HepG2 (cell line): ENCODE results near the gene C5orf47. TPM values are rescaled to one million over a fixed set of nuclear protein-coding genes. Genes with fewer than 3 reads are reported as not detected.

Experiments used
- BORCS8-MEF2B ChIP-seq: sonication (generic); formaldehyde crosslinking; IDR thresholded peaks from 2 replicates; pipeline ENCODE4 v1.8.0; 2022; ENCODE audit warnings: mild to moderate bottlenecking, missing genetic modification reagents
- FOXC1 ChIP-seq: sonication (generic); formaldehyde crosslinking; IDR thresholded peaks from 2 replicates; pipeline ENCODE4 v1.8.0; 2022; ENCODE audit warnings: mild to moderate bottlenecking, missing genetic modification reagents, borderline replicate concordance
- KAT8 ChIP-seq: IDR thresholded peaks from 2 replicates; pipeline ENCODE4 v1.6.1; 2016; ENCODE audit warnings: missing genetic modification reagents, missing compliant biosample characterization
- MED1 ChIP-seq: sonication (generic); formaldehyde crosslinking; IDR thresholded peaks from 2 replicates; pipeline ENCODE4 v1.4.0; 2020; ENCODE audit warnings: missing genetic modification reagents
- MIER2 ChIP-seq: IDR thresholded peaks from 2 replicates; pipeline ENCODE4 v1.6.1; 2016; ENCODE audit warnings: missing biosample characterization, missing genetic modification reagents
- RXRA ChIP-seq: sonication (generic); formaldehyde crosslinking; IDR thresholded peaks from 2 replicates; pipeline ENCODE4 v1.5.1; 2020; ENCODE audit warnings: missing genetic modification reagents
- ZBTB33 ChIP-seq: sonication (generic); formaldehyde crosslinking; IDR thresholded peaks from 2 replicates; pipeline ENCODE4 v1.4.0; 2020; ENCODE audit warnings: missing genetic modification reagents
- ZNF292 ChIP-seq: sonication (generic); formaldehyde crosslinking; IDR thresholded peaks from 2 replicates; pipeline ENCODE4 v1.8.1; 2022; ENCODE audit warnings: mild to moderate bottlenecking, low read depth, missing genetic modification reagents, borderline replicate concordance
- polyA plus RNA-seq, 8 experiments: library from polyadenylated mRNA; depleted of rRNA in 3 of 8; stranded (reverse) in 7 of 8; unstranded in 1 of 8; fragments of >200 nt; fragmentation: Illumina TruSeq in 4 of 8; extraction: Trizol in 4 of 8; gene quantifications; 2 replicates each; pipeline versions ENCODE4 v1.2.1 to v1.2.3, GENCODE V29; 2011 to 2016; ENCODE audit warnings: low read depth in 4 of 8, missing spikeins in 1 of 8, mixed read lengths in 1 of 8; ENCODE audit not compliant: insufficient read depth in 1 of 8
- total RNA-seq, 5 experiments: library from RNA; depleted of rRNA; stranded (reverse); fragments of >200 nt; fragmentation: Illumina TruSeq; extraction: Trizol; gene quantifications; 2 replicates each; pipeline ENCODE4 v1.2.3, GENCODE V29; 2016; ENCODE audit warnings: low read depth in 1 of 5
- TF ChIP-seq, protein P1 (sequence below): IDR thresholded peaks from 2 replicates; pipeline ENCODE4 v1.4.0; 2020; ENCODE audit warnings: mild to moderate bottlenecking, missing genetic modification reagents

The C5orf47 gene
- total and polyA plus RNA-seq, 2 of the 13 experiments (the other 11 are each of a cell fraction or from before 2014, with no cell fraction given), result not detected

DNA sequence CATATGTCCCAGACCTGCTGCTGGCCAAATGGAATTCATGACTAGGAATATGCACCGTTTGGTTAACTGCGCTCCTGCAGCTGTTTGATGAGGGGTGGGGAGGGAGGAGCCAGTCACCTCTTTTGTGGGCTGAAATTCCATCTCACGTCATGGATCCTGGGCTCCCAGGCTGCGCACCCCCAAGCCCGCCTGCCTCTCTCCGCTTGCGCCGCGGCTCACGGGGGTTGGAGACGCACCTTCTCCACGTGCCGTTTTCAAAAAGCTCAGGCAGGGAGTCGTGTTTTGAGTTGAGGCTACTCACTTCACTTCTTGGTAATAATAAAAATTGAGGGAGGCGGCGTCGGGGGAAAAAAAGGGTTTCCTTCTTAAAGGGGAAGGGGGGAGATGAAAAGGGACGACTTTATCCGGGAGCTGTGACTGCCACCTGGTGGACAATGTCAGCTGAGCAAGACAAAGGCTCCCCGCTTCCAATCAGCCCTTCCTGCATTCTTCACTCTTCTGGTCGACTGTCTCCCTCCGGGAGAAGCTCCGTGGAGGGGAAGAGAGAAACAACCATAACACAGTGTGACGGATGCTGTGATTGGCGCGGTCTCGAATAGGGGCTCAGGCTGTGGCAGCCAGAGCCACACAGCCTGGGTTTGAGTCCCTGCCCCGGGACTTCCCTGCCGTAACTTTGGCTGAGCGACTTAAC, 15.9 kb upstream of the C5orf47 start (continued):
- TF ChIP-seq ZBTB33 (CRISPR knock-in tag) (0 out of 2 replicates have a peak, but pooled peaks have one; percentile 5), BORCS8-MEF2B (0 out of 2 replicates have a peak, but pooled peaks have one; percentile 13), MIER2 (CRISPR knock-in tag) (peak; percentile 42; the same call in 1 of the 2 replicates), FOXC1 (CRISPR knock-in tag) (peak; percentile 56; the same call in 1 of the 2 replicates), ZNF292 (CRISPR knock-in tag) (peak; percentile 10; the same call in 1 of the 2 replicates), MED1 (CRISPR knock-in tag) (peak; percentile 48; the same call in 1 of the 2 replicates), KAT8 (CRISPR knock-in tag) (peak; percentile 30; the same call in 1 of the 2 replicates), RXRA (0 out of 2 replicates have a peak, but pooled peaks have one; percentile 9)
- TF ChIP-seq, protein P1, sequence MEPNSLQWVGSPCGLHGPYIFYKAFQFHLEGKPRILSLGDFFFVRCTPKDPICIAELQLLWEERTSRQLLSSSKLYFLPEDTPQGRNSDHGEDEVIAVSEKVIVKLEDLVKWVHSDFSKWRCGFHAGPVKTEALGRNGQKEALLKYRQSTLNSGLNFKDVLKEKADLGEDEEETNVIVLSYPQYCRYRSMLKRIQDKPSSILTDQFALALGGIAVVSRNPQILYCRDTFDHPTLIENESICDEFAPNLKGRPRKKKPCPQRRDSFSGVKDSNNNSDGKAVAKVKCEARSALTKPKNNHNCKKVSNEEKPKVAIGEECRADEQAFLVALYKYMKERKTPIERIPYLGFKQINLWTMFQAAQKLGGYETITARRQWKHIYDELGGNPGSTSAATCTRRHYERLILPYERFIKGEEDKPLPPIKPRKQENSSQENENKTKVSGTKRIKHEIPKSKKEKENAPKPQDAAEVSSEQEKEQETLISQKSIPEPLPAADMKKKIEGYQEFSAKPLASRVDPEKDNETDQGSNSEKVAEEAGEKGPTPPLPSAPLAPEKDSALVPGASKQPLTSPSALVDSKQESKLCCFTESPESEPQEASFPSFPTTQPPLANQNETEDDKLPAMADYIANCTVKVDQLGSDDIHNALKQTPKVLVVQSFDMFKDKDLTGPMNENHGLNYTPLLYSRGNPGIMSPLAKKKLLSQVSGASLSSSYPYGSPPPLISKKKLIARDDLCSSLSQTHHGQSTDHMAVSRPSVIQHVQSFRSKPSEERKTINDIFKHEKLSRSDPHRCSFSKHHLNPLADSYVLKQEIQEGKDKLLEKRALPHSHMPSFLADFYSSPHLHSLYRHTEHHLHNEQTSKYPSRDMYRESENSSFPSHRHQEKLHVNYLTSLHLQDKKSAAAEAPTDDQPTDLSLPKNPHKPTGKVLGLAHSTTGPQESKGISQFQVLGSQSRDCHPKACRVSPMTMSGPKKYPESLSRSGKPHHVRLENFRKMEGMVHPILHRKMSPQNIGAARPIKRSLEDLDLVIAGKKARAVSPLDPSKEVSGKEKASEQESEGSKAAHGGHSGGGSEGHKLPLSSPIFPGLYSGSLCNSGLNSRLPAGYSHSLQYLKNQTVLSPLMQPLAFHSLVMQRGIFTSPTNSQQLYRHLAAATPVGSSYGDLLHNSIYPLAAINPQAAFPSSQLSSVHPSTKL (CRISPR knock-in tag), result peak; percentile 6; the same call in 1 of the 2 replicates
